ENCODE measurements around the gene LAMA2.

LAMA2 gene

DNA sequence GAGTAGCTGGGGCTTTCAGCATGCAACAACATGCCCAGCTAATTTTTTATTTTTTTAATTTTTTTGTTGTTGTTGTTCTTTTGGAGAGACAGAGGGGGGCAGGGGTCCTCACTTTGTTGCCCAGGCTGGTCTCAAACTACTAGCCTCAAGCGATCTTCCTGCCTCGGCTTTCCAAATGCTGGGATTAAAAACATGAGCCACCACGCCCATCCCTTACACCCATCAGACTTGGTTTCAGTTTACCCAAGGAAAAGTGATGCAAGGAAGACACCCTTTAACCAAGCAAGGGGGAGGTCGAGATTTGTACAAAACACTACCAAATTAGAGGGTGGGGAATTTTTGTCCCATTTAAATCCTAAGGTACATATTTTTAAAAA, 616.9 kb downstream of the LAMA2 start:
- Histone ChIP-seq H3K4me3 (ENCODE audit: low read length) (no peak overlapping the region), H3K27ac (ENCODE audit: low read length) (no peak overlapping the region), H3K4me1 (ENCODE audit: low read length) (peaks cover 27% of the 10 kb centered on the region), H2AFZ (ENCODE audit: low read depth, low read length) (no peak overlapping the region), H3K4me2 (ENCODE audit: low read length) (peak overlapping the region; percentile 93), H3K9ac (ENCODE audit: low read length) (no peak overlapping the region), H3K36me3 (replicated peaks; ENCODE audit: low read depth, low read length) (no peaks in the 10 kb centered on the region), H4K20me1 (ENCODE audit: insufficient read depth, low read length) (no peaks in the 10 kb centered on the region), H3K79me2 (ENCODE audit: low read length) (no peaks in the 10 kb centered on the region), H3K27me3 (ENCODE audit: low read depth, low read length) (no peaks in the 10 kb centered on the region), H3K9me3 (ENCODE audit: insufficient read depth, low read length) (no peaks in the 10 kb centered on the region)
- TF ChIP-seq, protein P1, sequence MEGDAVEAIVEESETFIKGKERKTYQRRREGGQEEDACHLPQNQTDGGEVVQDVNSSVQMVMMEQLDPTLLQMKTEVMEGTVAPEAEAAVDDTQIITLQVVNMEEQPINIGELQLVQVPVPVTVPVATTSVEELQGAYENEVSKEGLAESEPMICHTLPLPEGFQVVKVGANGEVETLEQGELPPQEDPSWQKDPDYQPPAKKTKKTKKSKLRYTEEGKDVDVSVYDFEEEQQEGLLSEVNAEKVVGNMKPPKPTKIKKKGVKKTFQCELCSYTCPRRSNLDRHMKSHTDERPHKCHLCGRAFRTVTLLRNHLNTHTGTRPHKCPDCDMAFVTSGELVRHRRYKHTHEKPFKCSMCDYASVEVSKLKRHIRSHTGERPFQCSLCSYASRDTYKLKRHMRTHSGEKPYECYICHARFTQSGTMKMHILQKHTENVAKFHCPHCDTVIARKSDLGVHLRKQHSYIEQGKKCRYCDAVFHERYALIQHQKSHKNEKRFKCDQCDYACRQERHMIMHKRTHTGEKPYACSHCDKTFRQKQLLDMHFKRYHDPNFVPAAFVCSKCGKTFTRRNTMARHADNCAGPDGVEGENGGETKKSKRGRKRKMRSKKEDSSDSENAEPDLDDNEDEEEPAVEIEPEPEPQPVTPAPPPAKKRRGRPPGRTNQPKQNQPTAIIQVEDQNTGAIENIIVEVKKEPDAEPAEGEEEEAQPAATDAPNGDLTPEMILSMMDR (IDR thresholded peaks at IDR 0.05; ENCODE audit: low read depth, low read length), result no peak
- TF ChIP-seq EZH2phosphoT487 (IDR thresholded peaks at IDR 0.05; ENCODE audit: low read depth), result no peak

DNA sequence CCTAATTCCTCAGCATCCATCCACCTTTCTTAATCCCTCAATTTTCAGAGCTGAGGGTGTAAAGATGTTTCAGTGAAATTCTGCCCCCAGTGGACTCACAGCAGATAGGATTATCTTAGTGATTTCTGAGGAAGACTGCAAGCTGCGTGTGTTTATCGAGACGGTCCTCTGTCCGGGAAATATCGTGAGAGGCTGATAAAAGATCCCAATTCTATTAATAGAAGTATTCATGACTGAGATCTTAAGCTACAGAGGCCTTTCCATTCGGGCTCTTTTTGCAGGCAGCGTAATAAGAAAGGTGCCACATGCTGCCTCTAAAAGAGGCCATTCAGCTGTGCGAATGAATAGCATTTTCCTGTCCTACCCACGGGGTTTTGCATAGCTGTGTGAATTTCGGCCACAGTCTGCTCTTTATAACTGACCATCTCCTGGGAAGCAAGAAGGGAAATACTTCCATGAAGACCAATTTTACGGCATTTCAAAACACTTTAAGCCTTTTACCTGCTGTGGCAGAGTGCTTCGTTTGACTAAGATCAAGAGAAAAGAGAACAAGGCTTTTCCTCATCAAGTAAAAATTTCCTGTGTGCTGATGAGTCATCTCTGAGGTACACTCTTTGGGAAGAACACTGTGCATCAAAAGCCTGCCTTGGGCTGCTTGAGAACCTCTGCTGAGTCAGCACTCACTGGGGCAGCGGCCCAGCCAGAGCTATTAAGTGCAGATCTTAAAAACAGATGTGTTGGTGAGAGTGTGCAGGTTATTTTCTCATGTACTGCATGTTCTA, 618.2 kb downstream of the LAMA2 start:
- no peaks in the 10 kb centered on the region for H4K20me1 ChIP-seq (ENCODE audit: insufficient read depth, low read length)
- H3K27me3 ChIP-seq (ENCODE audit: low read depth, low read length), result no peaks in the 10 kb centered on the region
- H3K4me1 ChIP-seq (ENCODE audit: low read length), result peaks cover 27% of the 10 kb centered on the region
- no peaks in the 10 kb centered on the region for H3K79me2 ChIP-seq (ENCODE audit: low read length)
- no peak for TF ChIP-seq EZH2phosphoT487 (IDR thresholded peaks at IDR 0.05; ENCODE audit: low read depth)
- TF ChIP-seq, protein P1 (IDR thresholded peaks at IDR 0.05; ENCODE audit: low read depth, low read length), result peak; percentile 53
- H3K4me2 ChIP-seq (ENCODE audit: low read length), result peak overlapping the region; percentile 91
- peak overlapping the region; percentile 28; the same call in 1 of the 2 replicates for H3K9ac ChIP-seq (ENCODE audit: low read length)
- H2AFZ ChIP-seq (ENCODE audit: low read depth, low read length), result peak overlapping the region; percentile 77
- H3K9me3 ChIP-seq (ENCODE audit: insufficient read depth, low read length), result no peaks in the 10 kb centered on the region
- H3K4me3 ChIP-seq (ENCODE audit: low read length), result peak overlapping the region; percentile 72
- no peaks in the 10 kb centered on the region for H3K36me3 ChIP-seq (replicated peaks; ENCODE audit: low read depth, low read length)
- no peak overlapping the region for H3K27ac ChIP-seq (ENCODE audit: low read length)

DNA sequence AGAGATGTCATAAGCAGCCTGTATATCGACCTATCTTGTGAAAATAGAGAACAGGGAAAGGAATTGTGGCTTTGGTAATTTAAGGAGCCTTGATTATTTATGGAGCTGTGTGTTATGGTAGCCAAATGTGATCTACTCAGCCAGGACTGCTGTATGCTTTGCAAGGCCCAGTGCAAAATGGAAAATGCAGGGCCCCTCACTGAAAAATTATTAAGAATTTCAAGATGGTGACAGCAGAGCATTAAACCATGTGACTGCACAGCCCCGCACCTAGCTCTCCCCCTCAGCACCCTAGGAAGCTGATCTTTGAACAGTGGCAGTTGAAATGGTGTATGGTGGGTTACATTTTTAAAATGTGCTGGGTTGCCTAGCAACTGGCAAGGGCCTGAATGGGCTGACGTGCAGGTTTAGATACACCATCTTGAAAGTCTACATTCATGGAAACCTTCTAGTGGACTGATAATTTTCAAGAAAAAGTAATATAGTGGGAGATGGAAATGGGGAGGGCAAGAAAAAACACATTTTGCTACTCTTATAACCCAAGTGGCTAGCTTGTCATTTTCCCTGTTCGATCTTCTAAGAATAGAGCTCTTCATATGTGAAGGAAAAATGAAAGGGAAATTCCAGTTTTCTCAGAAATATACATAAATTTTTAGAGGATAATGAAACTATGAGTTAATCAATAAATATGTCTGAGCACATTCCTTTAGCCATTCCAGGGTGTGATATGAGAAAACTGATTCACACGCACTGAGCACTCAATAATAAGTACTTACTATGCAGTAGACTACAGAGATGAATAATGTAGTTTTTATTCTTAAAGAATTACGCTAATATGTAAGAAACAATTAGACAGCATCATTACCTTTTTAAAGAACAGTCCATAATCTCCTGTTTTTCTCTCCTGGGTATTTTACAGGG, 619.1 kb downstream of the LAMA2 start:
- H4K20me1 ChIP-seq (ENCODE audit: insufficient read depth, low read length), result no peaks in the 10 kb centered on the region
- H3K79me2 ChIP-seq (ENCODE audit: low read length), result no peaks in the 10 kb centered on the region
- peaks cover 27% of the 10 kb centered on the region for H3K4me1 ChIP-seq (ENCODE audit: low read length)
- no peak overlapping the region for H3K9ac ChIP-seq (ENCODE audit: low read length)
- H3K27me3 ChIP-seq (ENCODE audit: low read depth, low read length), result no peaks in the 10 kb centered on the region
- H3K27ac ChIP-seq (ENCODE audit: low read length), result no peak overlapping the region
- no peak overlapping the region for H3K4me3 ChIP-seq (ENCODE audit: low read length)
- no peak overlapping the region for H2AFZ ChIP-seq (ENCODE audit: low read depth, low read length)
- no peaks in the 10 kb centered on the region for H3K36me3 ChIP-seq (replicated peaks; ENCODE audit: low read depth, low read length)
- peak overlapping the region; percentile 91; the same call in 1 of the 2 replicates for H3K4me2 ChIP-seq (ENCODE audit: low read length)
- no peak for TF ChIP-seq EZH2phosphoT487 (IDR thresholded peaks at IDR 0.05; ENCODE audit: low read depth)
- TF ChIP-seq, protein P1 (IDR thresholded peaks at IDR 0.05; ENCODE audit: low read depth, low read length), result no peak
- no peaks in the 10 kb centered on the region for H3K9me3 ChIP-seq (ENCODE audit: insufficient read depth, low read length)

DNA sequence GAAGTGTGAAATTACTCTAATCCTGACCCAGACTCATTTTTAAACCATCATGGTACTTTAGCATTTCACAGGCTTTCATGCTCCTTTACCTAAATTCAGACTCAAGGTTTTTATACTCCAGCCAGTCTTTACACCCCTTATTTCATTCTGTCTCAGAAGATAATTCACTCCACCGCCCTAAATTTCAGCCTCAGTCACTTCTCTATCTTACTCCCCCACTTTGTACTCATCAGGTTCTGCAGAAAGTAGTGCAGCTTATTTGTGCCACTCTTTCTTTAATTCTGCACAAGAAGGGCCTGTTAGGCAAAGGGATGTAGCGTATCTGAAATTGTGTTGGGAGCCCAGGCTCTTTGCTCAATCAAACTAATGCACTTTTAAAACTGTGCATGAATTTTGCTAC, 621.5 kb downstream of the LAMA2 start:
- H3K9me3 ChIP-seq (ENCODE audit: insufficient read depth, low read length), result no peaks in the 10 kb centered on the region
- H3K9ac ChIP-seq (ENCODE audit: low read length), result no peak overlapping the region
- H3K79me2 ChIP-seq (ENCODE audit: low read length), result no peaks in the 10 kb centered on the region
- TF ChIP-seq, protein P1 (IDR thresholded peaks at IDR 0.05; ENCODE audit: low read depth, low read length), result no peak
- no peak for TF ChIP-seq EZH2phosphoT487 (IDR thresholded peaks at IDR 0.05; ENCODE audit: low read depth)
- no peak overlapping the region for H2AFZ ChIP-seq (ENCODE audit: low read depth, low read length)
- no peak overlapping the region for H3K4me2 ChIP-seq (ENCODE audit: low read length)
- H3K4me3 ChIP-seq (ENCODE audit: low read length), result no peak overlapping the region
- H3K27me3 ChIP-seq (ENCODE audit: low read depth, low read length), result no peaks in the 10 kb centered on the region
- peaks cover 21% of the 10 kb centered on the region for H3K4me1 ChIP-seq (ENCODE audit: low read length)
- no peaks in the 10 kb centered on the region for H4K20me1 ChIP-seq (ENCODE audit: insufficient read depth, low read length)
- no peaks in the 10 kb centered on the region for H3K36me3 ChIP-seq (replicated peaks; ENCODE audit: low read depth, low read length)
- H3K27ac ChIP-seq (ENCODE audit: low read length), result no peak overlapping the region
